Stimulated activated CD4-positive, alpha-beta T cell treated with anti-CD3 and anti-CD28 coated beads, Interleukin-15, amount 100 ng/mL, for 1 hour (primary cell): ENCODE data around the gene GRK5.
"Not testable (repeated sequence)": the region's sequence is repeated elsewhere in the genome, so short reads cannot be mapped to it uniquely, and the experiment has no call there.

Experiments used
- DNase-seq, 2 donors: peaks; one replicate each; pipeline ENCODE4 v3.0.0-alpha.2; 2020; ENCODE audit warnings: low read depth in 1 of 2, low spot score in 1 of 2

GRK5 gene

GRCh38 chr10:119431034-119431772, 223.8 kb downstream of the GRK5 start:
- no peak for DNase-seq

GRCh38 chr10:119431773-119432135, 224.4 kb downstream of the GRK5 start:
- DNase-seq, result no peak

- not testable (repeated sequence) for DNase-seq
Observed at GRCh38 chr10:119434942-119435341, 227.6 kb downstream of the GRK5 start.

- no peak for DNase-seq
Observed at GRCh38 chr10:119438717-119439116, 231.3 kb downstream of the GRK5 start.

- DNase-seq, result no peak
Observed at GRCh38 chr10:119439922-119440321, 232.6 kb downstream of the GRK5 start.

GRCh38 chr10:119441151-119441821, 233.9 kb downstream of the GRK5 start:
- DNase-seq, result no peak

GRCh38 chr10:119441921-119442757, 234.8 kb downstream of the GRK5 start:
- no peak for DNase-seq

- DNase-seq, result no peak
Observed at GRCh38 chr10:119442758-119443060, 235.3 kb downstream of the GRK5 start.

GRCh38 chr10:119443441-119443840, 236.1 kb downstream of the GRK5 start:
- DNase-seq, result no peak

GRCh38 chr10:119443970-119444660, 236.7 kb downstream of the GRK5 start:
- DNase-seq, result no peak

- DNase-seq, result no peak
Observed at GRCh38 chr10:119444866-119445265, 237.5 kb downstream of the GRK5 start.

- DNase-seq, result peak; percentile 62 to 66
Observed at GRCh38 chr10:119445311-119445934, 238.1 kb downstream of the GRK5 start.

GRCh38 chr10:119445935-119446317, 238.6 kb downstream of the GRK5 start:
- no peak for DNase-seq

GRCh38 chr10:119446441-119447277, 239.3 kb downstream of the GRK5 start:
- no peak for DNase-seq

- DNase-seq, result no peak
Observed at GRCh38 chr10:119447421-119447820, 240.1 kb downstream of the GRK5 start.

GRCh38 chr10:119447823-119448546, 240.6 kb downstream of the GRK5 start:
- DNase-seq, result no peak

- DNase-seq, result no peak
Observed at GRCh38 chr10:119448628-119449584, 241.5 kb downstream of the GRK5 start.

GRCh38 chr10:119449760-119450461, 242.5 kb downstream of the GRK5 start:
- no peak for DNase-seq
